Type B pancreatic cell (in vitro differentiated cells): ENCODE results near the gene PTPN14. TPM values are rescaled to one million over a fixed set of nuclear protein-coding genes. Genes with fewer than 3 reads are reported as not detected.
A peak's percentile ranks its signal among the peaks of the same experiment; 100 is the strongest.

ENCODE experiments used
- DNase-seq: peaks from one replicate; pipeline ENCODE4 v3.0.0; 2021; ENCODE audit warnings: mixed read lengths; ENCODE audit not compliant: unreplicated experiment; ENCODE audit errors: extremely low spot score
- H3K27ac Mint-ChIP-seq: 2 replicates; pipeline ENCODE4 v1.8.0; 2021; ENCODE audit warnings: mild to moderate bottlenecking, mixed read lengths
- H3K27me3 Mint-ChIP-seq: 2 replicates; pipeline ENCODE4 v1.8.0; 2021; ENCODE audit warnings: mixed read lengths
- H3K36me3 Mint-ChIP-seq: 2 replicates; pipeline ENCODE4 v1.8.0; 2021; ENCODE audit warnings: mixed read lengths
- H3K4me1 Mint-ChIP-seq: one replicate; pipeline ENCODE4 v1.8.0; 2021; ENCODE audit warnings: mixed read lengths; ENCODE audit not compliant: unreplicated experiment
- H3K4me3 Mint-ChIP-seq: 2 replicates; pipeline ENCODE4 v1.8.0; 2021; ENCODE audit warnings: mild to moderate bottlenecking, mixed read lengths
- H3K9me3 Mint-ChIP-seq: 2 replicates; pipeline ENCODE4 v1.8.0; 2021; ENCODE audit warnings: mixed read lengths
- total RNA-seq: library from RNA; stranded (reverse); gene quantifications from 2 replicates; pipeline ENCODE4 v1.2.1, GENCODE V29; 2021; ENCODE audit warnings: low replicate concordance
- TF ChIP-seq, protein P1 (sequence below): fragments of 200-600 bp; sonication (generic); conservative IDR thresholded peaks from 2 replicates; pipeline ENCODE4 v1.5.0; 2021; ENCODE audit warnings: antibody characterized with exemption, mild to moderate bottlenecking

Gene PTPN14
- total RNA-seq, 1 donor from 2014 or later = 29.2 TPM

DNA sequence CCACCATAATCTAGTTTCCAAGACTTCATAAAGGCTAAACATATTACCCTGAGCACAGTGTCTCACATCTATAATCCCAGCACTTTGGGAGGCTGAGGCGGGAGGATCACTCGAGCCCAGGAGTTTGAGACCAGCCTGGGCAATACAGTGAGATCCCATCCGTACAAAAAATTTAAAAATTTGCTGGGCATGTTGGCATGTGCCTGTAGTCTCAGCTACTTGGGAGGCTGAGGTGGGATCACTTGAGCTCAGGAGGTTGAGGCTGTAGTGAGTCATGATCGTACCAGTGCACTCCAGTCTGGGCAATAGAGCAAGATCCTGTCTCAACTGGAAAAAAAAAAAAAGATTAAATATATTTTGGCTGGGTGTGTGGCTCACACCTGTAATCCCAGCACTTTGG lies 90.1 kb downstream of the PTPN14 start:
- Mint-ChIP-seq H3K4me3 (no peak overlapping the region), H3K27ac (no peak overlapping the region), H3K27me3 (no peaks in the 10 kb centered on the region), H3K9me3 (no peaks in the 10 kb centered on the region), H3K4me1 (peaks cover 21% of the 10 kb centered on the region), H3K36me3 (peaks cover 10% of the 10 kb centered on the region)
- TF ChIP-seq, protein P1, sequence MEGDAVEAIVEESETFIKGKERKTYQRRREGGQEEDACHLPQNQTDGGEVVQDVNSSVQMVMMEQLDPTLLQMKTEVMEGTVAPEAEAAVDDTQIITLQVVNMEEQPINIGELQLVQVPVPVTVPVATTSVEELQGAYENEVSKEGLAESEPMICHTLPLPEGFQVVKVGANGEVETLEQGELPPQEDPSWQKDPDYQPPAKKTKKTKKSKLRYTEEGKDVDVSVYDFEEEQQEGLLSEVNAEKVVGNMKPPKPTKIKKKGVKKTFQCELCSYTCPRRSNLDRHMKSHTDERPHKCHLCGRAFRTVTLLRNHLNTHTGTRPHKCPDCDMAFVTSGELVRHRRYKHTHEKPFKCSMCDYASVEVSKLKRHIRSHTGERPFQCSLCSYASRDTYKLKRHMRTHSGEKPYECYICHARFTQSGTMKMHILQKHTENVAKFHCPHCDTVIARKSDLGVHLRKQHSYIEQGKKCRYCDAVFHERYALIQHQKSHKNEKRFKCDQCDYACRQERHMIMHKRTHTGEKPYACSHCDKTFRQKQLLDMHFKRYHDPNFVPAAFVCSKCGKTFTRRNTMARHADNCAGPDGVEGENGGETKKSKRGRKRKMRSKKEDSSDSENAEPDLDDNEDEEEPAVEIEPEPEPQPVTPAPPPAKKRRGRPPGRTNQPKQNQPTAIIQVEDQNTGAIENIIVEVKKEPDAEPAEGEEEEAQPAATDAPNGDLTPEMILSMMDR = no peak
- no peak for DNase-seq

GRCh38 chr1:214460304-214460916 lies 91.0 kb downstream of the PTPN14 start:
- Mint-ChIP-seq H3K27me3 (no peaks in the 10 kb centered on the region), H3K36me3 (peaks cover 10% of the 10 kb centered on the region), H3K4me3 (no peak overlapping the region), H3K9me3 (no peaks in the 10 kb centered on the region), H3K4me1 (peaks cover 20% of the 10 kb centered on the region), H3K27ac (peak overlapping the region; percentile 42)
- TF ChIP-seq, protein P1 = no peak
- DNase-seq = no peak

DNA sequence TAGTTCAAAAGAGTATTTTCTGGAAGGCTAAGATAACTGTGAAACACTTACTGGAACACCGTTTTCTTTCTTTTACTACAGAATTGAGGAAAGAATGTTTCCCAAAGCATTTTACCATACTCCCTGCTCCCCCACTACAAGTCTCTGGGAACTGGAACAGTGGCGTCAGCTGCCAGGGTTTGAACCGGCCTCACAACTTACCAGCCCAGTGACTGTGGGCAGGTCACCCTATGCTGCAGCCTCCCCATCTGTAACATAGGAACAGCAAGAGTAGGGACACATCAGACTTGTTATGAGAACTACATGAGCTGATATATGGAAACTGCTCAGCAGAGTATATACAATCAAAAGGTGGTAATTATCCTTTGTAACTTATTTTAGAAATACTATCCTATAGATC lies 91.5 kb downstream of the PTPN14 start:
- TF ChIP-seq, protein P1 = no peak
- no peak for DNase-seq
- Mint-ChIP-seq H3K36me3 (peaks cover 10% of the 10 kb centered on the region), H3K4me3 (no peak overlapping the region), H3K9me3 (no peaks in the 10 kb centered on the region), H3K27me3 (no peaks in the 10 kb centered on the region), H3K27ac (peak overlapping the region; percentile 42), H3K4me1 (peaks cover 23% of the 10 kb centered on the region)

GRCh38 chr1:214458541-214458940 lies 92.9 kb downstream of the PTPN14 start:
- peaks cover 25% of the 10 kb centered on the region for H3K4me1 Mint-ChIP-seq
- TF ChIP-seq, protein P1 = no peak

GRCh38 chr1:214455971-214456867 lies 95.2 kb downstream of the PTPN14 start:
- H3K4me1 Mint-ChIP-seq = peaks cover 17% of the 10 kb centered on the region

More at GRCh38 chr1:214458541-214458940, 92.9 kb downstream of the PTPN14 start:
- H3K36me3 Mint-ChIP-seq = peaks cover 10% of the 10 kb centered on the region
- H3K27ac Mint-ChIP-seq = no peak overlapping the region
- no peaks in the 10 kb centered on the region for H3K9me3 Mint-ChIP-seq
- H3K4me3 Mint-ChIP-seq = no peak overlapping the region
- H3K27me3 Mint-ChIP-seq = no peaks in the 10 kb centered on the region
- DNase-seq = no peak

More at GRCh38 chr1:214455971-214456867, 95.2 kb downstream of the PTPN14 start:
- no peak for DNase-seq
- Mint-ChIP-seq H3K4me3 (no peak overlapping the region), H3K27ac (no peak overlapping the region), H3K9me3 (no peaks in the 10 kb centered on the region), H3K27me3 (no peaks in the 10 kb centered on the region), H3K36me3 (peaks cover 8% of the 10 kb centered on the region)
- TF ChIP-seq, protein P1 = no peak
